NCI-H128 (cell line): ENCODE data around the gene OPN1MW.
"Not testable (repeated sequence)": the region's sequence is repeated elsewhere in the genome, so short reads cannot be mapped to it uniquely, and the experiment has no call there.

Experiments
- DNase-seq: peaks from one replicate; lab custom pipeline; 2025; ENCODE audit not compliant: unreplicated experiment; lab: John Stamatoyannopoulos, UW

Gene OPN1MW

DNA sequence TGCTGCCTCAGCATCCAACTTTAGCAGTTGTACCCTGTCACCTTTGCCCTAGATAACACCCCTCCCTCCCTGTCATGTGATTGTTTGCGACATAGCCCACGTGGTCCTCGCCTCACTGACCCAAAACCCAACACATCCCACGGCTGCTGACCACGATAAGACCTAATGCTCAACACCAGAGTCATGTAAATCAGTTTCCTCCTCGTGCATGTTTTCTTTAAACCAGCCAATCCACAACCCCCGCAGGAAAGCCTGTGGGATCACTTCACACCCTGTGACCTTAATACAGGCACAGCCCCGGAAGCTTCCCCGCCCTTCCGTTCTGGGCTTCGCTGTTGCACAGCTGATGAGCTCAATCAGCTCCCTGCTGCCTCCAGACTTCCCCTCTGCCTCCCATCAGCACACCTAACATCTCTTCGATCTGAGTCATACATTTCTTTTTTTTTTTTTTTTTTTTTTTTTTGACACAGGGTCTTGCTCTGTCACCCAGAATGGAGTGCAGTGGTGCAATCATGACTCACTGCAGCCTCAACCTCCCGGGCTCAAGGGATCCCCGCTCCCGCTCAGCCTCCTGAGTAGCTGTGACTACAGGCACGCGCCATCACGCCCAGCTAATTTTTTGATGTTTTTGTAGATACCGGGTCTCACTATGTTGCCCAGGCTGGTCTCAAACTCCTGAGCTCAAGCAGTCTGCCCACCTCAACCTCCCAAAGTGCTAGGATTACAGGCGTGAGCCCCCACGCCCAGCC lies 27.4 kb downstream of the OPN1MW start:
- DNase-seq = not testable (repeated sequence)

GRCh38 chrX:154211057-154211456 lies 28.7 kb downstream of the OPN1MW start:
- DNase-seq = not testable (repeated sequence)

DNA sequence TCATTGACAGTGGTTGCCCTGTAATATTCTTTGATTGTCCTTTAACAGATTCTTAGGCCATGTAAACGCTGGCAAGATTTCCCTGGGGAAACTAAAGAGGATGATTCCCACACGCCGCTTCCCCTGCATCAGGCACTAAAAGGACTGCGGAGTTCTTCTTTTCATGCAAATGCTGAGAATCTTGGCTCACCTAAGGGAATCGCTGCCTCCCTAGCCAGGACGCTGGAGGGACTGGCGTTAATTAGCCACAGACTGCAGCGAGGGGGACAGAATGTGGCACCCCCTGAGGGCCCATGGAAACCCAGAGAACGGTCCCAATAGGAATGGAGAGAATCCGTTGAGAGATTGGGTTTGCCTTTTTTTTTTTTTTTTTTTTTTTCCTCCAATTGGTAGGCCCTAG lies 29.1 kb downstream of the OPN1MW start:
- DNase-seq = not testable (repeated sequence)

DNA sequence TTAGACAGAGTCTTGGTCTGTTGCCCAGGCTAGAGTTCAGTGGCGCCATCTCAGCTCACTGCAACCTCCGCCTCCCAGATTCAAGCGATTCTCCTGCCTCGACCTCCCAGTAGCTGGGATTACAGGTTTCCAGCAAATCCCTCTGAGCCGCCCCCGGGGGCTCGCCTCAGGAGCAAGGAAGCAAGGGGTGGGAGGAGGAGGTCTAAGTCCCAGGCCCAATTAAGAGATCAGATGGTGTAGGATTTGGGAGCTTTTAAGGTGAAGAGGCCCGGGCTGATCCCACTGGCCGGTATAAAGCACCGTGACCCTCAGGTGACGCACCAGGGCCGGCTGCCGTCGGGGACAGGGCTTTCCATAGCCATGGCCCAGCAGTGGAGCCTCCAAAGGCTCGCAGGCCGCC lies 37.1 kb downstream of the OPN1MW start, which contains the start of gene OPN1MW2:
OPN1MW2 (plus strand) TSS at position 301 of the 400 bp plus-strand sequence; CDS start at position 361, 60 bp downstream.
- DNase-seq = not testable (repeated sequence)

GRCh38 chrX:154225292-154225691 lies 42.9 kb downstream of the OPN1MW start:
- not testable (repeated sequence) for DNase-seq

DNA sequence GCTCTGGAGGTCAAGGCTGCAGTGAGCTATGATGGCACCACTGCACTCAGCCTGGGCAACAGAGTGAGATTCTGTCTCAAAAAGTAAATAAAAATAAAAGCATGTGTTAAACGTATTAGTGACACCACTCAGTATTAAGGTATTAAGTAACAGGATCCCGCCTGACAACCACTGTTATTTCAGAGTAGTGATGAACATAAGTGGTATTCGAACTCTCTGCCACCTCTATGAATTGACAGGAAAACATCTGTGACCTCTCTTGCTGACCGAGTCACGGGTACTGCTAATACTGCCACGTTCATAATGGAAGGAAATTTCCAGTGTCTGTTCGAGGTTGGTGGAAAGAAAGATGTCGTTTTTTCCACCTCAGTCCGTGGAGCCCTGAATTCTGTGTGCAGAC lies 44.3 kb downstream of the OPN1MW start:
- DNase-seq = not testable (repeated sequence)

DNA sequence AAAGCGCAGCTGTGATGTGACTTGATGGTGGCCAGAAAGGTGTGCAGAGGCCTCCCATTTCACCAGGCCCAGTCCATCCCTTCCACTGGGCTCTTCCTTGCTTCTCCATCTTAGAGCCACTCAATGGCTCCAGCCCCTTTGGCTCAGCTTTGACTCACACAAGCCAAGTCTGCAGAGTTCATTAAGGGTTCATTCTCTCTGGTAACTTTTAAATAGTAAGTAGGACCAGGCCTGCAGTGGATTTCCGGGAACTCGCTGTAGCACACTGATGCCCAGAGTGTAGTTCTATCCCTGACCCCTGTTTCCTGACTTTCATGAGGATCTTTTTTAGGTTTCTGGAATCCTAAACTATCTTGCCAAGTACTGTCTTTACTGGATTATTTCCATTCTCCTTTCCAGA lies 49.0 kb downstream of the OPN1MW start:
- not testable (repeated sequence) for DNase-seq

DNA sequence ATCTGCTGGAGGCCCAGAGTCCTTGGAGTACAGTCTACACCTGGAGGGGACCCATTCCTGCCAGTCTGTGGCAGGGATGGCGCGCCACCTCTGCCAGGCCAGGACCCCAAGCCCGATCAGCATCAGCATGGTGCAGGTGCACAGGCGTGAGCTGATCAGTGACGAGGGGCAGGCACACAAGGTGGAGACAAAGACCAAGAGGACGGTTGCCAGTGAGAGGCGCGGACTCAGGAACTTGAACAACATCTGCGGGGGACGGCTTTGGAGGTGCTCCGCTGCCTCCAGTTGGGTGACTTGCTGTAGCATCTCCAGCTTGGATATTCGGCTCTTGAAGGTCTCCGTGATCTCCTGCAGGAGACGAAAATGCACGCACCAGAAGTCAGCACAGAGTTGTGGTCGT lies 51.2 kb downstream of the OPN1MW start:
- DNase-seq = not testable (repeated sequence)

DNA sequence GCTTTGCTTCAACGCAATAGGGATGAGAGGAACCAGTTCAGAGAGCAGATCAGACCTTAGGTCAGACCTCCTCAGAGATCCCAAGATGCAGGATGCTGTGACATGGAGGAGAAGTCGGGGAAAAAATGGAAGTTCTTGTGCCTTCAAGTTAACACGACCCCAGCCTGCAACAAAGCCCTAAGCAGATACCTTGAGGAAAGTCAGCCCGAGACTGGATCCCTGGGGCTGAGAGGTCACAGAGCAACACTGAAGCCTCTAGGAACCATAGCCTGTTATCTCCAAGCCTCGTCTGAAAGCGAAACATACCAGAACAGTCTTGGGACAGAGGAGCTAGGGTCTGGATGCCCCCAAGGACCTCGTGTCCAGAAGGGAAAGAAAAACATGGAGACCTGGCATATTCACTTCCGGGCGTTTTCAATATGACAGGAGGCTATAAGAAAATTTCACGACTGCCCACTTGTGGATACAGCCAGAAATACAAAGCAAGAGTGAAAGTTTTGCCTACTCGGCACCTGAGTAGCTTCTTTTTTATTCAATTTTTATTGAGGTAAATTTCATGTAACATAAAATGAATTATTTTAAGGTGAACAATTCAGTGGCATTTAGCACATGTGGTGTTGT lies 56.7 kb downstream of the OPN1MW start:
- not testable (repeated sequence) for DNase-seq

DNA sequence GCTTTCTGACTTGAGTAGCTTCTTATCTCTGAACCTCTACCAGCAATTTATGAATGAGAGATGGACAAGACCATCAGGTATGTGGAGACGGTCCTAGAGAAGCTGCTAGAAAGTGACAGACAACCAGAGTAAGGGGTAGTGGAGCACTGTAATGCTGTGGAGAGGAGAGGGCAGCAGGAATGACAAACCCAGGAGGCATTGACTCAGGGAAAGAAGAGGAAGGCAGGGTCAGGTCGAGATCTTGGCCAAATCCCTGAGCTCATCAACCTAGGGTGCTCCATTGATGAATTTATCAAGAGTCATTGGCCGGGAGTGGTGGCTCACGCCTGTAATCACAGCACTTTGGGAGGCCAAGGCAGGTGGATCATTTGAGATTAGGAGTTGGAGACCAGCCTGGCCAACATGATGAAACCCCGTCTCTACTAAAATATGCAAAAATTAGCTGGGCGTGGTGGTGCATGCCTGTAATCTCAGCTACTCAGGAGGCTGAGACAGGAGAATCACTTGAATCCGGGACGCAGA lies 57.6 kb downstream of the OPN1MW start:
- not testable (repeated sequence) for DNase-seq
